H1 (cell line): ENCODE results near the gene MTMR2. TPM values are rescaled to one million over a fixed set of nuclear protein-coding genes. Genes with fewer than 3 reads are reported as not detected.
"Not testable (repeated sequence)": the region's sequence is repeated elsewhere in the genome, so short reads cannot be mapped to it uniquely, and the experiment has no call there.

Experiments used
- CTCF ChIA-PET: fragments of 300-600 bp; sonication (Branson Sonifier 250); formaldehyde crosslinking; loops from one replicate; lab custom pipeline; 2021; ENCODE audit not compliant: partially characterized antibody; lab: Charles Lee
- POLR2A ChIA-PET: fragments of 300-600 bp; sonication (Branson Sonifier 250); formaldehyde crosslinking; loops from one replicate; lab custom pipeline; 2021; ENCODE audit warnings: inconsistent platforms; ENCODE audit not compliant: partially characterized antibody; lab: Charles Lee
- DNase-seq, 2 experiments: peaks; one replicate each; pipeline versions ENCODE4 v3.0.0 to v3.0.0-alpha.2; 2010 to 2022; ENCODE audit warnings: low spot score in 2 of 2, low read depth in 1 of 2, mixed read lengths in 1 of 2
- FAIRE-seq: peaks from 2 replicates; lab custom pipeline; 2011; peaks lifted over from hg19 to GRCh38; lab: Jason Lieb, UNC
- H2AFZ ChIP-seq: 2 replicates; pipeline ENCODE4 v1.8.1; 2012; ENCODE audit warnings: low read length, inconsistent platforms
- H2AK5ac ChIP-seq: 2 replicates; pipeline ENCODE4 v1.6.1; 2013; ENCODE audit warnings: low read depth, low read length
- H2BK120ac ChIP-seq: replicated peaks from 2 replicates; pipeline ENCODE3; 2013; ENCODE audit warnings: low read depth, low read length, inconsistent platforms
- H2BK12ac ChIP-seq: 2 replicates; pipeline ENCODE4 v1.6.1; 2013; ENCODE audit warnings: low read depth, low read length
- H2BK15ac ChIP-seq: 2 replicates; pipeline ENCODE4 v1.6.1; 2013; ENCODE audit warnings: low read length
- H2BK20ac ChIP-seq: 2 replicates; pipeline ENCODE4 v1.6.1; 2013; ENCODE audit warnings: low read length
- H2BK5ac ChIP-seq: 2 replicates; pipeline ENCODE4 v1.6.1; 2013; ENCODE audit warnings: low read depth, low read length
- H3K14ac ChIP-seq: 2 replicates; pipeline ENCODE4 v1.6.1; 2013; ENCODE audit warnings: inconsistent platforms; ENCODE audit not compliant: insufficient read length
- H3K18ac ChIP-seq: 2 replicates; pipeline ENCODE4 v1.6.1; 2013; ENCODE audit warnings: low read length; ENCODE audit errors: extremely low read depth
- H3K23ac ChIP-seq: 2 replicates; pipeline ENCODE4 v1.6.1; 2013; ENCODE audit warnings: inconsistent platforms; ENCODE audit not compliant: insufficient read length
- H3K23me2 ChIP-seq: 2 replicates; pipeline ENCODE4 v1.6.1; 2013; ENCODE audit warnings: low read depth, low read length
- H3K27ac ChIP-seq: 2 replicates; pipeline ENCODE4 v1.6.1; 2011; ENCODE audit warnings: low read depth, low read length, inconsistent platforms
- H3K27me3 ChIP-seq, 4 experiments: replicated peaks in 1 of 4; 1 replicate in 1 of 4; 2 replicates in 3 of 4; pipeline versions ENCODE4 v1.6.1 to v1.8.1; 2011 to 2013; ENCODE audit warnings: low read length in 3 of 4, mild to moderate bottlenecking in 3 of 4, inconsistent platforms in 2 of 4, mixed read lengths in 2 of 4, moderate library complexity in 1 of 4; ENCODE audit not compliant: control insufficient read depth in 3 of 4, insufficient read depth in 3 of 4; ENCODE audit errors: extremely low read depth in 1 of 4
- H3K36me3 ChIP-seq, 4 experiments: 2 replicates each; pipeline versions ENCODE4 v1.6.1 to v1.8.1; 2011 to 2013; ENCODE audit warnings: mild to moderate bottlenecking in 4 of 4, low read length in 3 of 4, moderate library complexity in 2 of 4, control low read depth in 1 of 4, inconsistent platforms in 1 of 4; ENCODE audit not compliant: insufficient read depth in 4 of 4, control insufficient read depth in 2 of 4
- H3K4ac ChIP-seq: replicated peaks from 2 replicates; pipeline ENCODE3; 2013; ENCODE audit warnings: low read length, low read depth, mixed read lengths, inconsistent platforms; ENCODE audit not compliant: insufficient read length
- H3K4me1 ChIP-seq, 4 experiments: replicated peaks in 1 of 4; 1 replicate in 1 of 4; 2 replicates in 3 of 4; pipeline versions ENCODE4 v1.6.1 to v1.8.1; 2011 to 2013; ENCODE audit warnings: low read length in 3 of 4, inconsistent platforms in 2 of 4, mixed read lengths in 1 of 4; ENCODE audit not compliant: insufficient read depth in 4 of 4, control insufficient read depth in 3 of 4
- H3K4me2 ChIP-seq, 2 experiments: 2 replicates each; pipeline versions ENCODE4 v1.6.1 to v1.8.1; 2011 to 2013; ENCODE audit warnings: low read depth in 2 of 2, low read length in 2 of 2, control low read depth in 1 of 2, inconsistent platforms in 1 of 2, mild to moderate bottlenecking in 1 of 2; ENCODE audit not compliant: insufficient read depth in 1 of 2
- H3K4me3 ChIP-seq, 4 experiments: fragments of 200-600, 300-600 bp in 1 of 4; sonication (generic), shearing (Covaris generic), sonication (Bioruptor Twin) in 1 of 4; 2 replicates each; pipeline versions ENCODE4 v1.5.1 to v1.8.1; 2011 to 2016; ENCODE audit warnings: low read length in 4 of 4, low read depth in 3 of 4, control low read depth in 2 of 4, inconsistent platforms in 2 of 4, mild to moderate bottlenecking in 2 of 4, mixed read lengths in 1 of 4, moderate library complexity in 1 of 4; ENCODE audit not compliant: insufficient read depth in 2 of 4; ENCODE audit errors: extremely low read depth in 1 of 4
- H3K56ac ChIP-seq: replicated peaks from 2 replicates; pipeline ENCODE3; 2013; ENCODE audit warnings: low read depth, mild to moderate bottlenecking, mixed read lengths, low read length, inconsistent platforms; ENCODE audit not compliant: insufficient read length
- H3K79me1 ChIP-seq: 2 replicates; pipeline ENCODE4 v1.6.1; 2013; ENCODE audit warnings: low read depth, low read length, control low read depth
- H3K79me2 ChIP-seq, 2 experiments: 2 replicates each; pipeline versions ENCODE4 v1.6.1 to v1.8.1; 2012 to 2013; ENCODE audit warnings: low read length in 2 of 2, mild to moderate bottlenecking in 2 of 2, inconsistent platforms in 1 of 2; ENCODE audit not compliant: insufficient read depth in 2 of 2, control insufficient read depth in 1 of 2
- H3K9ac ChIP-seq, 4 experiments: replicated peaks in 1 of 4; 1 replicate in 1 of 4; 2 replicates in 3 of 4; pipeline versions ENCODE4 v1.6.1 to v1.8.1; 2011 to 2013; ENCODE audit warnings: low read depth in 3 of 4, low read length in 3 of 4, control low read depth in 2 of 4, mild to moderate bottlenecking in 2 of 4, moderate library complexity in 2 of 4, inconsistent platforms in 1 of 4; ENCODE audit errors: extremely low read depth in 1 of 4
- H3K9me3 ChIP-seq, 2 experiments: 2 replicates each; pipeline versions ENCODE4 v1.6.1 to v1.8.1; 2012 to 2013; ENCODE audit warnings: mild to moderate bottlenecking in 2 of 2, moderate library complexity in 2 of 2, control low read depth in 1 of 2, inconsistent platforms in 1 of 2, low read depth in 1 of 2, low read length in 1 of 2, mixed read lengths in 1 of 2; ENCODE audit not compliant: insufficient read depth in 2 of 2
- H4K20me1 ChIP-seq, 2 experiments: replicated peaks in 1 of 2; 2 replicates each; pipeline versions ENCODE3 to v1.8.1; 2011 to 2013; ENCODE audit warnings: inconsistent platforms in 2 of 2, low read length in 2 of 2, mild to moderate bottlenecking in 1 of 2; ENCODE audit not compliant: insufficient read depth in 2 of 2, control insufficient read depth in 1 of 2
- H4K5ac ChIP-seq: 2 replicates; pipeline ENCODE4 v1.6.1; 2013; ENCODE audit warnings: low read length, low read depth, mixed read lengths, inconsistent platforms; ENCODE audit not compliant: insufficient read length
- H4K8ac ChIP-seq: 2 replicates; pipeline ENCODE4 v1.8.0; 2013; ENCODE audit warnings: mild to moderate bottlenecking, moderate library complexity, low read length, inconsistent platforms; ENCODE audit not compliant: insufficient read depth; ENCODE audit errors: extremely low read depth
- H4K91ac ChIP-seq: replicated peaks from 2 replicates; pipeline ENCODE3; 2013; ENCODE audit warnings: low read length, mixed read lengths, inconsistent platforms; ENCODE audit not compliant: insufficient read length
- WGBS, 2 experiments: shearing (Covaris generic) in 1 of 2; methylation state at CpG; one replicate each; pipeline versions ENCODE4 v1.1.6 to v1.1.7; 2013 to 2015; ENCODE audit warnings: low lambda C conversion rate in 2 of 2, mixed read lengths in 2 of 2, inconsistent platforms in 1 of 2, low coverage in 1 of 2, missing lambda C conversion rate in 1 of 2; ENCODE audit not compliant: insufficient replicate concordance in 2 of 2, insufficient coverage in 1 of 2, insufficient read length in 1 of 2; ENCODE audit errors: extremely low coverage in 1 of 2, missing lambda C conversion rate in 1 of 2; 5-methylcytosine and 5-hydroxymethylcytosine counted together
- polyA plus RNA-seq, 7 experiments: library from polyadenylated mRNA; depleted of rRNA in 3 of 7; stranded (reverse) in 5 of 7; unstranded in 2 of 7; fragments of >200 nt in 5 of 7; fragments of 200-250 nt in 2 of 7; gene quantifications; 1 replicate in 5 of 7; 2 replicates in 1 of 7; 4 replicates in 1 of 7; pipeline versions ENCODE4 v1.2.1 to v1.2.3, GENCODE V29; 2011 to 2013; ENCODE audit warnings: missing spikeins in 2 of 7, mixed read lengths in 2 of 7
- total RNA-seq: library from RNA; stranded (reverse); fragmentation: NEBNext Ultra II Directional; extraction: Animal tissue kit (Norgen Biotek cat#: 25700); gene quantifications from 2 replicates; pipeline ENCODE4 v1.2.1, GENCODE V29; 2021

MTMR2 gene
- total and polyA plus RNA-seq, 2 of the 8 experiments (the other 6 are each of a cell fraction or from before 2014, with no cell fraction given), result 16.7 to 52.9 TPM

GRCh38 chr11:95860024-95860423 is 63.9 kb downstream of the MTMR2 start:
- POLR2A ChIA-PET, result interaction anchor here (1.1 kb wide), 1 partner anchor 21 kb away, joined by 3 read pairs; no protein-coding TSS in a partner anchor
- not testable (repeated sequence) for H3K4me3 ChIP-seq, H4K20me1 ChIP-seq, H4K5ac ChIP-seq, H3K9me3 ChIP-seq, H4K91ac ChIP-seq, H3K18ac ChIP-seq, H2BK12ac ChIP-seq, H3K79me1 ChIP-seq, H3K23me2 ChIP-seq, H3K27ac ChIP-seq, DNase-seq, H3K14ac ChIP-seq, H3K4me2 ChIP-seq, H2BK15ac ChIP-seq, H2AFZ ChIP-seq, H3K27me3 ChIP-seq, FAIRE-seq, H2BK120ac ChIP-seq, H2BK5ac ChIP-seq, H3K4ac ChIP-seq, H4K8ac ChIP-seq, H3K9ac ChIP-seq, H3K4me1 ChIP-seq, H3K36me3 ChIP-seq, H3K79me2 ChIP-seq, H2AK5ac ChIP-seq, H3K23ac ChIP-seq, H2BK20ac ChIP-seq, H3K56ac ChIP-seq
- CTCF ChIA-PET, result interaction anchor here (0.8 kb wide), 1 partner anchor 10 kb away, joined by 5 read pairs; no protein-coding TSS in a partner anchor
- 95% methylated on average over 4 of the region's 4 CpGs; no CpG with 5 or more reads in 1 of the 2 experiments for WGBS, 2 experiments

GRCh38 chr11:95854362-95854761 is 69.5 kb downstream of the MTMR2 start:
- H3K4me3 ChIP-seq, H4K5ac ChIP-seq, H2BK5ac ChIP-seq, H3K4me1 ChIP-seq, H4K91ac ChIP-seq, H3K79me1 ChIP-seq, H2BK12ac ChIP-seq, H2AK5ac ChIP-seq, H2BK20ac ChIP-seq, H3K23ac ChIP-seq, H2BK120ac ChIP-seq, H3K9ac ChIP-seq, H3K23me2 ChIP-seq, FAIRE-seq, H3K18ac ChIP-seq, H3K27ac ChIP-seq, H2AFZ ChIP-seq, H4K20me1 ChIP-seq, H3K4ac ChIP-seq, H2BK15ac ChIP-seq, POLR2A ChIA-PET, H3K14ac ChIP-seq, H3K4me2 ChIP-seq, H4K8ac ChIP-seq, H3K79me2 ChIP-seq, H3K56ac ChIP-seq, H3K27me3 ChIP-seq, H3K9me3 ChIP-seq, DNase-seq: not testable (repeated sequence)
- CTCF ChIA-PET, result interaction anchor here (1.4 to 2.8 kb wide), 3 partner anchors 10 to 572 kb away, joined by 3 to 10 read pairs (median 6); no protein-coding TSS in a partner anchor
- H3K36me3 ChIP-seq, result peaks cover 0 to 17% (median 3%) of the 10 kb centered on the region in 4 experiments; a peak in 3 of 8 replicates
- 89% methylated on average over 5 of the region's 5 CpGs; no CpG with 5 or more reads in 1 of the 2 experiments for WGBS, 2 experiments
